ENCODE results near the gene SIX3.
A peak's percentile ranks its signal among the peaks of the same experiment; 100 is the strongest.

SIX3 gene

DNA sequence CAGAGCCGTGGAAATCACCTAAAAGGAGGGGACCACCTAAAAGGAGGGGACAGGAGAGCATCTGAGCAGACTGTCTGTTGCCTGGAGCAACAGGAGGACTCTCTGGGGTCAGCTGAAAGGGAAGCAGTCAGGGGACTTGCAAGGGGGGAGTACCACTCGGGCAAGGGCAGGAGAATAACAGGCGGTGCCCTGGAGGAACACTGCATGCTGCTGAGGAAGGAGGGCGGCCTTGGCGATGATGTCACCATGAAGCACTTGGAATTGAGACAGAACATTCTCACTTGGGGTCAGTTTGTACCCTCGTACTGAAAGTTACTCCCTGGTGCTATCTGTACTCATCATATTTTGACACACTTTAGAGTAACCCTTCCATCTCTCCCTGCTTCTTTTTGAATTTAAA, 18.4 kb downstream of the SIX3 start:
- DNase-seq: no peak

DNA sequence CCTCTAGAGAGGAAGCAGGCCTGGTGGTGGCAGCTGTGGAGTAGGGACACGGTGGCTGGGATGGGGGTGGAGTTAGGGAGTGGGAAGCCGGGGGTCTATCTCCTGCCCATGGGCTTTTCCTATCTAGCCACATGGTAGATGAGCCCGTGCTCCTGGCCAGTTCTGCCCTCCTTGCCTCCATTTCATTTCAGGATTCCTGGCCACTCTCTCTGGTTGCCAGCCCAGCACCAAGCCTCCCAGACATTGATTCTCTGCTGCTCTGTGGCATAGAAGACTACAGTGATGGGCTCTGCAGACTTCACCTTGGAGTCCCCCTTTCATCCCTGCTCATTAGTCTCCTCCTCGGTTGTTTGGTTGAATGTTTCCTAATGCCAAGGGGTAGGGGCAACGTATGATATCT, 19.4 kb downstream of the SIX3 start:
- no peak for DNase-seq

DNA sequence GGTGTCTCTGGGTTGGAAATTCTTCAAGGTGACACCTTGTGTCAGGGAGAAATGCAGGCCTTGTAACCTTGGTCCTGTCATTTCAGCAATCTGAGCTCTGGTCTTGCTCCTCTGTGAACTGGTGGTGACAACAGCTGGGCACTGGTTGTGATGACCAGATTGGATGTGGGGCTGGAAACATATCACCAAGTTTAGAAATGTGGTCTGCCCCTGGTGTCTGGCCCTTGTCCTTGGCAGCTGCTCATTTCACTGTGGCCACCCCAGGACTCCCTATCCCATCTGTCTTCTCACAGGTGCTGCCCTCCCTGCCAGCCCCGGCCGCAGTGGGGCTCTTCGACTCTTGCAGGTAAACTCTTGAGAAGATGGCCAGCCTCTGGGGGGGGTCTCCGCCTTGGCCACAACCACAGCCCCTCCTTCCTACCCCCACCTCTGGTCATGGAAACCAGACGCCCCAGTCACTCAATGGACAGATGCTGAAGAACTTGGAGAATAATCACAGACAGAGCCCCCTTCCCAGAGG, 20.7 kb downstream of the SIX3 start:
- DNase-seq: no peak

DNA sequence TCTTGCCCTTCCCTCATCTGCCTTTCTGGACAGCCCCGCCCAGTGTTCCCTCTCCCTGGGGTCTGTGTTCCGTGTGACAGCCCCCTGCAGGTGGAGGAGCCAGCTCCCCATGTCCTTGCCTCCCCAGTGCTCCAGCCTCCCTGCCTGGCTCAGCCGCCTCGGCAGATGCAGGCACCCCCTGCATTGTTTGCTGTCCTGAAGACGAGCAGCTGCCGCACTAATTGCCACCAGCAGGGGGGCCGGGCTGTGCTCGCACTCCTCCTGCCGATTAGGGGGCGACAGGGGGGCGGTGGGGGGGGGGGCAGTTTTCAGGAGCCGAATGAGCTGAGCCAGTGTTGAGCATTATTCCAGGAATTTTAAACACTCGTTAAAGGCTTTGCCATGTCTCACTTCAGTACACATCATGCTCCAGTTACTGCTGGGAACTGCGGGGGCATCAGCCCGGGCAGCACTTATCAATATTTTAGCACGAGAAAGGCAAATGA, 23.3 kb downstream of the SIX3 start:
- no peak for DNase-seq

DNA sequence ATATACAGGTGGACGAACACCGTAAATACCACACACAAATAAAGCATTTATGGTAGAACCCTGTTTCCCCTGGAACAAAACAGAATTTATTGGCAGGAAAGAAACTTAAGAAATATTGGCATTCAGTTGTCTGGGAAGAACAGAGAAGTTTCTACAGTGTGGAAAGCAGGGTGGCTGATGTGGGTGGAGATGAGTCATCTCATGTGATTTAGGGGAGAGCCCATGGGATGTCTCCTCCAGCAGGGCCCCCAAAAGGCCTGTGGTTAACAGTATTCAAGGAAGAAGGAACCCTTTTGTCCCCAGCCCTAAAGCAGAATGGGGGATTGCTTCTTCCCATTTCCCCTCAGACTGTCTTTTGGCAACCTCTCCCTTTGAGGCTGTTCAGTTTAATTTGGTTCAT, 24.2 kb downstream of the SIX3 start:
- DNase-seq: no peak

DNA sequence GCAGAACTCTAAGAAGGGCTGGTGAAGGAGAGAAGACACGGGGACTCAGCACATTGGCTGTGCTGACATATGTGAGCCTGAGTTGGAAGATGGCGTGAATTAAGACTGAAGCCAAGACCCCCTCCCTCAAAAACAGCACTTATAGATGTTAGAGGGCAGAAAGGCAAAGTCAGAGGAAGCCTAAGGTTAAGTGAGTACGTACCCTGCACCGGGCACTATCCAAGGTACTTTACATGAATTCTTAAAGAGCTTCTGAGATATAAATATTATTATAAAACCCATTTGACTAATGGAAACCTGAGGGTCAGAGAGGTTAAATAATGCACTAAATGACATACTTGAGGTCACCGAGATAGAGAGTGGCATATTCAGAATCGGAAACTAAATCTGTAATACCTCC, 25.6 kb downstream of the SIX3 start:
- no peak for DNase-seq

DNA sequence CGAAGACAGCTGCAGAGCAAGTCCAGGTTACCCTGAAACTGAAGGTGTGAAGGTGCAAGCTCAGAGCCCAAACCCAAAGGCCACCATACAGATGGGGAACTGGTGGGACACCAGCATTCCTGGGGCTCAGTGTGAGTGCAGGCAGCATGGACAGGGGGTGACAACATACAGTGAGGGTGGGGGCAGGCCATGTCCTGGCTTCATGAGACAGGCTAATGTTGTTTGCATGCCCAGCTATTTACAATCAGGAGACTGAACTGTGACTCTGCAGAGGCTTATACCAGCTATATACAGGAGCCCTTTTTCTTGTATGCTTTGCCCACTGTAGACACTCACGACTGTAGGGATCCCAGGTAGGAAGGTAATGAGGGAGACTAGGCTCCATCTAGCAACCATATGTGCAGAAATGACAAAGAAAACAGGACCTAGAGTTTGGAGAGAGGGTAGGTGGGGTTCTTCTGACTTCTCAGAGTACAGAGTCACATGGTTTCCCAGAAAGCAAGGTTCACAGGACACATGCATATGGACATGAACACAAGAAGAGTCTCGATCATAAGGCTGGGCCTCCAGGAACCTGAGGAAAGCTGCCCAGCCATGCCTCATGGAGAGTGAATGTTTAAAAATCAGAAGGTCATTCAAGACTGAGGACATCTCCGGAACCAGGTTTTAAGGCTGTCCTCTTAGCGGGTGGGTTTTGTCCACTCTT, 26.4 kb downstream of the SIX3 start:
- DNase-seq: no peak

DNA sequence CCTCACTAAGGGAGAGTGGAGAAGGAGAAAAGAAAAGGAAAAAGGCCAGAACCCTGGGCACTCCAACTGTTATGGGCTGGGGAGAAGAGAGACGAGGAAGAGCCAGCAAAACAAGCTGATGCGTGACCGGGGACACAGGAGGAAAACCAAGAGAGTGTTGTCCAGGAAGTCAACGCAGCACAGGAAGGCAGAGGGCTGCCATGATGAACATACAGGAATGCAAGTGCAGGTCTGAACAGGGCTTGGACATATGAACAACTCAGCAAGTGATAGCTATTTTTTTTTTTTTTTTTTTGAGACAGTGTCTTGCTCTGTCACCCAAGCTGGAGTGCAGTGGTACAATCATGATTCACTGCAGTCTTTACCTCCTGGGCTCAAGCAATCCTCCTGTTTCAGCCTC, 28.4 kb downstream of the SIX3 start:
- DNase-seq: no peak

DNA sequence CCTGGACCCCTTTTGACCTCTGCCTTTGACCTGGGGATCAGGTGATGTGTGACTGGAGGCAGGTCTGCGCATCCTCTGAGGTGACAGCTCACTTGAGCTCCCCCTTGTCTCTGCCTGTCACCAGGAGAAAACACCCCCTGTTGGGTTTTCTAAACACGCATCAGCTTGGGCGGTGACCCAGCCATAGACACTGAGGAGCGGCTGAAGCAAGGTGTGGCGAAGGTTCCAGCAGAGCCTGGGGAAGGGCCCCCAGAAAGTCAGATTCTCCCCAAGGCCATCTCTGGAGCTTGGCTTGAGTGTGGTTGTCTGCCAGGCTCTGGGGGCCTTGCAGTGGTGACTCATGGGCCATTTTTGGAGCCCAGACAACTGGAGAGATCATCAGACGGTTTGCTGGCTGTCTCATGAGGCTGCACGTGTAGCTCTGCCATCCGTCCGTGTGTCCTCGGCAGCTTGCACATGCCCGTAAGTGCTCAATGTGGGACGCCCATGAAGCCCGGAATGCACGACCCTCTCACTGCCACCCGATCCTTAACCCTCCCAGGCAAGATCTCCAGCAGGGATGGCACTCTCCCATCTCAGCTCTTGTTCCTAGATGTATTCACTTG, 29.4 kb downstream of the SIX3 start:
- DNase-seq: no peak

DNA sequence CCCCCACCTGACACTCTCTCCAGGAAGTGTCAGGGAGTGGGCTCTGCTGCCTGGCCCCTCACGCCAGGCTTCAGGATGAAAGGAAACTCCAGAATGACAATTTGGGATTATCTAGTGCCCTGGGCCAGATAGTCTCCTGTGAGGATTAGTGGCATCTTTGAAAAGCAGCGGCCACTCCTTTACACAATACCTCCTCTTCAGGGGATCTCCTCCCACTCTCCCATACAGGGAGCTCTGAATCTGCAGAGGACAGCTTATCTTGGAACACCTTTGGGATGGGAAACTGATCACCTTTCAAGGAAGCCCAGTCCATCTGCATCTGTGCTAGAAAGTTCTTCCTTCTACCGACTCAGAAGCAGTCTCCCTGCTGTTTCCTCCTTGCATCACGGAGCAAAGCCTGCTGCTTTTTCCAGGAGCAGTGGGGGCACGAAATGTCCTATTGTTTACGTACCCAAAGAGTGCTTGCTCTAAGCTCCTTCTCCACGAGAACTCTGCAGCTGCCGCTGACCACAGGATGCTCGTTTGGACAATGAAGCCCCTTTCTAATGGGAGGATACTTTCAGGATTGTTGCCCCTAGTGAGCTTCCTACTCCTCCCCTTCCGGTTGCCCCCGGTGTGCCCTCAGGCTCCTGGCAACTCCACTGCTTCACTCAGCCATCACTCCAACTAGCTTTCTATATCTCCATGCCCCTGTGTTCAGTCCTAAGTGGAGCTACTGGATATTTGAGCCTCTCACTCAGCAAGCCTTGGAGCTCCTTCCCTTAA, 31.5 kb downstream of the SIX3 start:
- no peak for DNase-seq

DNA sequence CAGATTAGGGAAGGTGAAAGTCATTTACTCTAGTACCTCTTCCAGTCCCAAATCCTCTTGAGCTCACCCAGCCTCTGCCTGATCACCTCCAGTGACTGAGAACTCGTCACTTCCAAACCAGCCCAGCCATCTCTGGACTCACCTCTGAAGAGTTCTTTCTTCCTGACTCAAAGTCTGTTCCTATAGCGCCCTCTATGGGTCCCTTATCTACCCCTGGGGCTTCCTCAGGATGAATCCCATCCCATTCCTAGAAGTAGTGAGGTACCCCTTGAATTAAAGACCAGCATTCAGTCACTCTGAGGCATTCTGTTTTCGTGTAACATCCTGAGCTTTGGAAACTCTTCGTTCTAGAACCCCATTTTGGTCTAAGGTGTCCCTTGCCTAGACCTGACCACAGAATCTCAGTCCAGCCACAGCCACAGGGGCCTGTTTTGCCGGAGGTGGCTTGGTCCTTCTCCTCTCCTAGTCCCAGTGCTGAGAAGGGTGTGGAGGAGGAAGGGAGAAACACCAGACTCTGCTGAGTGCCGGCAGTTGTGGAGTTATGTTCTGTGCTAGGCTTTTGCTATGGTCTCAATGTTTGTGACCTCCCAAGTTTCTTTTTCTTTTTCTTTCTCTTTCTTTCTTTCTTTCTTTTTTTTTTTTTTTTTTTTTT, 32.7 kb downstream of the SIX3 start:
- DNase-seq: no peak

DNA sequence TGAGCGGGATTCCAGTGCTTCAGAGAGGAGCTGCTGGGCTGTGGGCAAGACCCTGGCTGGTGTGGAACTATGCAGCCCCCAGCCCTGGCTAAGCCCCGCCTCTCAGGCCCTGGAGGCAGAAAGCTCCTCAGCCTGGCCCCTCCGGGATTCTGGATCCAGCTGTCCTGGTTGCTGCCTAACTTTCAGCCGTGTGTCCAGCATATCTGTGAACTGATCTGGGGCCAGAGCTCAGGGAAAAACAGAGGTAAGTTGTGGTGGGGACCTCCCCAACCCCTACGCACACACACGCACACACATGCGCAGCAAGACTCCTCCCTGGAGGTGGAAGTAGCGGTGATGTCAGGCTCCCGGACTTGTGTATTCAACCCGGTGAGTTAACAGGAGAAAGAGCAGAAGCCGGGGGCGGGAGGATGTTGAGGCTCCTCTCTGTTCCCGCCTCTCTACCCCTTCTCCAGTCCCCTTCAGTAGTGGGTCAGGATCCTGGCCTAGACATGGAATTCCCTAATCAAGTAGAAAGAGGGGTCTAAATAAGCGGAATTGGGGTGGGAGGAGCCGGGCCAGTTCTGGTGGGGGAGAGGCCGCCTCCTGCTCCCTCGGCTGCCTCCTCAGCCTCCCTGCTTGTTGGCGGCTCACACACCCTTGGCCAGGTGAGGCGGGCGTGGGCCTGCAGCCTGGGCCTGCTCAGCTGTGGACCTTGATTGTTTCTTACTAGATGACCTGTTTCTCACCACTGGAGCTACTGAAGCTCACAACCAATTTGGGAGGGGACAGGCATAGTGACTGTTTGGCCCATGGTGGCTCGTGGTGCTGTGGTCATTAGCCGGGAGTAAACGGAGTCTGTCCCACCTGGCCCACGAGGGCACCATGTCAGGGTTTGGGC, 34.3 kb downstream of the SIX3 start:
- no peak for DNase-seq

DNA sequence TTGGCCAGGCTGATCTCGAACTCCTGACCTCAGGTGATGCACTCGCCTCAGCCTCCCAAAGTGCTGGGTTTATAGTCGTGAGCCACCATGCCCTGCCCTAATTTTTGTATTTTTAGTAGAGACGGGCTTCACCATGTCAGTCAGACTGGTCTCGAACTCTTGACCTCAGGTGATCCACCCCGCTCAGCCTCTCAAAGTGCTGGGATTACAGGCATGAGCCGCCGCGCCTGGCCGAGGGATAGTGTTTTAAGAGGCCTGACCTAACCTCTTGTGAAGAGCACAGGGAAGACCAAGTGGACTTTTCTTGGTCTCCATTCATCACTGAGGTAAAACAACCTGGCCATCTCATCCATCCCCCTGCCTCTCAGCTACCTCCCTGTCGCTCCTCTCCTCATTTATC, 38.1 kb downstream of the SIX3 start:
- no peak for DNase-seq

DNA sequence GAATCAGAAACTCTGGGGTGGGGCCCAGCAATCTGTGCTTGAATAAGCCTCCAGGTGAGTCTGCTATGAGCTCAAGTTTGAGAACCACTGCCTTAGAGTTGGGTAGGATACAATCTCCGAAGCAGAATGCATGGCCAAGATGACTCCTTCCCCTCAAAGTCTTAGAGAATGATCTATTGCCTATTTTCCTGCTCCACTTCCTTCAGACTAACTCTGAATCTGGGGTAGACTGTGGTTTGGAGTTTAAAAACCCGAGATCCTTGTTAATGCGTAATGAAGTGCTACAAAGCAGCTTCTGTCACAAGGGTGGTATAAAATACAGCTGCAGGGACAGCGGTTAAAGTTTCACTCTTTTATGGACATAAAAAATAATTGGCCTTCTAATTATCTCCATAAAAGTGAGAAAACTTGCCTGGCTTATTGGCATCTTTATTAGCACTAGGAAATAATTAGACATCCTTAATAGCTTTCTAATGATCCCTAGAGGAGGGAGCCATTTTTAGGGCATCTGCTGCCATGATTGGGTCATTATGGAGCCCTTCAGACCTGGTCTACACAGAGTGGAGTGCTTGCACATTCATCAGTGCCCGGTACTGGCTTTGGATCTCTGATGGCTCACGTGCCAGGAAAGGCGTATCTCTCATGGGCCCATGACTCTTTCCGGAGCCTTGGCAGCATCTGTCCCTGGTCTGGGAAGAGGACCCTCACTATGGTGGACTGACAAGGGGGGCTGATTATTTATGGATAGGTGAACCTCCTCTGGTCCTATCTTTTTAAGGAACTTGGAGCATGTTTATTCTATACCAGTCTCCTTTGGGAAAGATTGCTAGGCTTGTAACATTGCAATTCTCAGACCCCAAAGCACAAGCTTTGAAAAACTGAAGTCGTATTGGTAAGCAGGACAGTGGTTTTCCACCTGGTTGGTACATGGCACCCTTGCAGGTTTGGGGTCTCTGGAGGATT, 39.5 kb downstream of the SIX3 start:
- no peak for DNase-seq

DNA sequence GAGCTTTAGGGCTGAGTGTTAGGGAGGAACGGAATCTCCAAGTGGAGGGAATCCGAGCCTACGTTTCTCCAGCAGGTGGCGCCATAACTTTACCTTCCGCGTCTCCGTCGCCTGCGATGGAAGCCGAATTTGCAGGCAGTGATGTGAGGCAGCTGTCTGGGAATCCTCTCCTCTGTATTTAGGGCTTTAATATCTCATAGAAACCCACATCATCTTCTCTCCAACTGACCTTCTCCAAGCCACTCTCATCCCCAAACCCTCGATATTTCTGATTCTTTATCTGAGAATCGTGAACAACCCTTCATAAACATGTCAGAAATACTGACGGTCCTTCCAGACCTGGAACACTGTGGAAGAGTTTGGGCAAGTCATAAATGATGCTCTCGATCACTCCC, 40.2 kb downstream of the SIX3 start:
- DNase-seq: peak; percentile 6 to 66 (median 32)

DNA sequence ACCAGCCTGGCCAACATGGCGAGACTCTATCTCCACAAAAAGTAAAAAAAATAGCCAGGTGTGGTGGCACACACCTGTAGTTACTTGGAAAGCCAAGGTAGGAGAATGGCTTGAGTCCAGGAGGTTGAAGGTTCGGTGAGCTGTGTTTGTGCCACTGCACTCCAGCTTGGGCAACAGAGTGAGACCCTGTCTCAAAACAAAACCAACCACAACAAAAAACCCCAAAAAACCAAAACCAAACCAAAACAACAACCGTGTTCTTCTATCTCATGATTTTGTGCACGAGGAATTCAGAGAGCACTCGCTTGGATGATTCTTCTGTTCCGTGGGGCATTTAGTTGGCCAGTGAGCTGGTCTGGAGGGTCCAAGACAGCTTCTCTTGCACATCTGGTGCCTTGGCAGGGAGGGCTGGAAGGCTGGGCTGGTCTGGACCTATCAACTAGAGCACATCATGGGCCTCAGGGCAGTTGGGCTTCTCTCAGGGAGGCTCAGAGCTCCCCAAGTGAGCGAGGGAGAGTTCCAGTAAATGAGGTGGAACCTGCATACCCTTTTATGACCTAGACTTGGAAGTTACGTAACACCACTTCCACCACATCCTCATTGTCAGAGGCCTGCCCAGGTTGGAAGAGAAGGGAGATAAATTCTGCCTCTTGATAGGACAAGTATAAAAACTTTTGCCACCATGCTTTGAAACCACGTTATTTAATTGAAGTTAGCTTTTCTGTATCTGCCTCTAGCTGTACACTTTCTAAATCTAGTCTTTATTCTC, 42.5 kb downstream of the SIX3 start:
- DNase-seq: no peak

DNA sequence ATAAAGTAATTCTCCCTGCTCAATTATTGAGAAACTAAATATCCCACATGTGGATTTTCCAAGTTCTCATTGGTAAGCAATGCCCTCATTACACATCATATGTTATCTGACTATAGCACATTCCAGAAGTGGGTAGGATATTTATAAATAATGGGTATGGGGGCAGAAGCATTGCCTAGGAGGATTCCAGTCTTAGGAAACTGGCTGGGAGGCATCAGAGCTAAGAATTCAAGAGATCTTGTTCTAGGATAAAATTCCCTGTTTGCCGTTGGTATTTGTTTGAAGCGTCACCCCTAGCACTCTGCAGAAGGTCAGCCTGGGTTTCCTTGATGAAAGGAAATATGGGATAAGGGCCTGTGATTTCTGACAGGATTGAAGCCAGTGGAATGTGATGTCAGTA, 47.7 kb downstream of the SIX3 start:
- no peak for DNase-seq

DNA sequence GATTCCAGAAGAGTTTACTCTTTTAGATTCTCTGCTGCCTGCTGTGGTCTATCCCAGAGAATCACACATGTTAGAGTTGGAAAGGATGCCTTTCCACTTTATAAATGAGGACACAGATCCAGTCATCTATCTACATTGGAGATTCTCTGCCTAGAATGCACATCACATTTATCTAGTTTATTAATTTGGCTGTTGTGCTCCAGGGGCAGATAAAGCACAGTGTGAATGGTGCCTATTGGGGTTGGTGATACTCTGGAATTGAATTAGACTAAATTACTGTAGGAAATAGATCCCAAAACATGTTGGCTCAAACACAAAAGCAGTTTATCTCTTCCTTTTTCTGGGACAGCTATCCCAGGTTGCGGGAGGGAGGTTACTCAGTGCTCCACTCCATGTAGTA, 52.9 kb downstream of the SIX3 start:
- DNase-seq: no peak
